ENCODE data around the gene PCDHA1.
"Not testable (repeated sequence)": the region's sequence is repeated elsewhere in the genome, so short reads cannot be mapped to it uniquely, and the experiment has no call there.

PCDHA1 gene

GRCh38 chr5:140808889-140809291 lies 22.9 kb downstream of the PCDHA1 start:
- Histone ChIP-seq H3K27ac (ENCODE audit: insufficient read depth in 1 of 2, low read depth in 1 of 2, low read length in 2 of 2, poor library complexity in 1 of 2, severe bottlenecking in 2 of 2) (no peak overlapping the region), H3K4me1 (ENCODE audit: control extremely low read depth in 1 of 4, control insufficient read depth in 4 of 4, insufficient read depth in 4 of 4, low read length in 3 of 4) (no peaks in the 10 kb centered on the region), H3K4me3 (ENCODE audit: control insufficient read depth in 1 of 7, extremely low read depth in 1 of 7, insufficient read depth in 4 of 7, low read depth in 2 of 7, low read length in 6 of 7) (no peak overlapping the region), H3K27me3 (replicated peaks in 2 of 5; ENCODE audit: control insufficient read depth in 4 of 5, insufficient read depth in 5 of 5, low read length in 4 of 5) (peaks cover 0 to 17% (median 0%) of the 10 kb centered on the region in 5 experiments), H3K36me3 (ENCODE audit: control insufficient read depth in 4 of 4, insufficient read depth in 4 of 4, low read length in 3 of 4) (no peaks in the 10 kb centered on the region), H3K9me3 (ENCODE audit: control extremely low read depth in 1 of 5, control insufficient read depth in 4 of 5, insufficient read depth in 2 of 5, low read depth in 1 of 5, low read length in 4 of 5) (peaks cover 0 to 34% (median 23%) of the 10 kb centered on the region in 5 experiments)
- 69% methylated on average over 43 of the region's 43 CpGs for WGBS (ENCODE audit: insufficient coverage)
- ChIA-PET POLR2A (no interaction called here), CTCF (no interaction called here)
- no peak for DNase-seq

GRCh38 chr5:140821375-140822280 lies 35.7 kb downstream of the PCDHA1 start, which contains the start of gene PCDHA5:
PCDHA5 (plus strand) TSS chr5:140821613.
- Histone ChIP-seq H3K4me1 (ENCODE audit: control extremely low read depth in 1 of 4, control insufficient read depth in 4 of 4, insufficient read depth in 4 of 4, low read length in 3 of 4) (no peaks in the 10 kb centered on the region), H3K9me3 (ENCODE audit: control extremely low read depth in 1 of 5, control insufficient read depth in 4 of 5, insufficient read depth in 2 of 5, low read depth in 1 of 5, low read length in 4 of 5) (peaks cover 1 to 28% (median 21%) of the 10 kb centered on the region in 5 experiments), H3K27me3 (replicated peaks in 2 of 5; ENCODE audit: control insufficient read depth in 4 of 5, insufficient read depth in 5 of 5, low read length in 4 of 5) (peaks cover 0 to 5% (median 2%) of the 10 kb centered on the region in 5 experiments), H3K27ac (ENCODE audit: insufficient read depth in 1 of 2, low read depth in 1 of 2, low read length in 2 of 2, poor library complexity in 1 of 2, severe bottlenecking in 2 of 2) (no peak within 1 kb of the TSS), H3K36me3 (ENCODE audit: control insufficient read depth in 4 of 4, insufficient read depth in 4 of 4, low read length in 3 of 4) (no peaks in the 10 kb centered on the region), H3K4me3 (ENCODE audit: control insufficient read depth in 1 of 7, extremely low read depth in 1 of 7, insufficient read depth in 4 of 7, low read depth in 2 of 7, low read length in 6 of 7) (no peak within 1 kb of the TSS)
- DNase-seq = peak in 2 of 3 donors; percentile 13 to 24
- CTCF ChIA-PET = no interaction called here
- 33% methylated on average over 29 of the region's 39 CpGs for WGBS (ENCODE audit: insufficient coverage)
- POLR2A ChIA-PET = no interaction called here

- DNase-seq = no peak
- CTCF ChIA-PET = no interaction called here
- Histone ChIP-seq H3K9me3 (ENCODE audit: control extremely low read depth in 1 of 5, control insufficient read depth in 4 of 5, insufficient read depth in 2 of 5, low read depth in 1 of 5, low read length in 4 of 5) (peaks cover 2 to 30% (median 21%) of the 10 kb centered on the region in 5 experiments), H3K27ac (ENCODE audit: insufficient read depth in 1 of 2, low read depth in 1 of 2, low read length in 2 of 2, poor library complexity in 1 of 2, severe bottlenecking in 2 of 2) (no peak overlapping the region), H3K4me1 (ENCODE audit: control extremely low read depth in 1 of 4, control insufficient read depth in 4 of 4, insufficient read depth in 4 of 4, low read length in 3 of 4) (no peaks in the 10 kb centered on the region), H3K4me3 (ENCODE audit: control insufficient read depth in 1 of 7, extremely low read depth in 1 of 7, insufficient read depth in 4 of 7, low read depth in 2 of 7, low read length in 6 of 7) (no peak overlapping the region), H3K36me3 (ENCODE audit: control insufficient read depth in 4 of 4, insufficient read depth in 4 of 4, low read length in 3 of 4) (no peaks in the 10 kb centered on the region), H3K27me3 (replicated peaks in 2 of 5; ENCODE audit: control insufficient read depth in 4 of 5, insufficient read depth in 5 of 5, low read length in 4 of 5) (peaks cover 0 to 5% (median 2%) of the 10 kb centered on the region in 5 experiments)
- WGBS (ENCODE audit: insufficient coverage) = 27% methylated on average over 3 of the region's 6 CpGs
- POLR2A ChIA-PET = no interaction called here
Measured at GRCh38 chr5:140822281-140822629, 36.3 kb downstream of the PCDHA1 start.

- H3K4me3 ChIP-seq (ENCODE audit: control insufficient read depth in 1 of 7, extremely low read depth in 1 of 7, insufficient read depth in 4 of 7, low read depth in 2 of 7, low read length in 6 of 7); POLR2A ChIA-PET; H3K36me3 ChIP-seq (ENCODE audit: control insufficient read depth in 4 of 4, insufficient read depth in 4 of 4, low read length in 3 of 4); H3K4me1 ChIP-seq (ENCODE audit: control extremely low read depth in 1 of 4, control insufficient read depth in 4 of 4, insufficient read depth in 4 of 4, low read length in 3 of 4); CTCF ChIA-PET; DNase-seq; H3K27ac ChIP-seq (ENCODE audit: insufficient read depth in 1 of 2, low read depth in 1 of 2, low read length in 2 of 2, poor library complexity in 1 of 2, severe bottlenecking in 2 of 2): not testable (repeated sequence)
- Histone ChIP-seq H3K27me3 (replicated peaks in 2 of 5; ENCODE audit: control insufficient read depth in 4 of 5, insufficient read depth in 5 of 5, low read length in 4 of 5) (peaks cover 0 to 10% (median 8%) of the 10 kb centered on the region in 5 experiments), H3K9me3 (ENCODE audit: control extremely low read depth in 1 of 5, control insufficient read depth in 4 of 5, insufficient read depth in 2 of 5, low read depth in 1 of 5, low read length in 4 of 5) (peaks cover 5 to 33% (median 21%) of the 10 kb centered on the region in 5 experiments)
- 50% methylated on average over 46 of the region's 48 CpGs for WGBS (ENCODE audit: insufficient coverage)
Measured at GRCh38 chr5:140822969-140823368, 37.0 kb downstream of the PCDHA1 start.

- no peak for DNase-seq
- H3K9me3 ChIP-seq (ENCODE audit: control extremely low read depth in 1 of 5, control insufficient read depth in 4 of 5, insufficient read depth in 2 of 5, low read depth in 1 of 5, low read length in 4 of 5) = peaks cover 5 to 36% (median 24%) of the 10 kb centered on the region in 5 experiments
- WGBS (ENCODE audit: insufficient coverage) = 55% methylated on average over 38 of the region's 38 CpGs
- no peak overlapping the region for H3K27ac ChIP-seq (ENCODE audit: insufficient read depth in 1 of 2, low read depth in 1 of 2, low read length in 2 of 2, poor library complexity in 1 of 2, severe bottlenecking in 2 of 2)
- ChIA-PET POLR2A (no interaction called here), CTCF (no interaction called here)
- no peaks in the 10 kb centered on the region for H3K36me3 ChIP-seq (ENCODE audit: control insufficient read depth in 4 of 4, insufficient read depth in 4 of 4, low read length in 3 of 4)
- peaks cover 0 to 15% (median 8%) of the 10 kb centered on the region in 5 experiments for H3K27me3 ChIP-seq (replicated peaks in 2 of 5; ENCODE audit: control insufficient read depth in 4 of 5, insufficient read depth in 5 of 5, low read length in 4 of 5)
- no peaks in the 10 kb centered on the region for H3K4me1 ChIP-seq (ENCODE audit: control extremely low read depth in 1 of 4, control insufficient read depth in 4 of 4, insufficient read depth in 4 of 4, low read length in 3 of 4)
- H3K4me3 ChIP-seq (ENCODE audit: control insufficient read depth in 1 of 7, extremely low read depth in 1 of 7, insufficient read depth in 4 of 7, low read depth in 2 of 7, low read length in 6 of 7) = no peak overlapping the region
Measured at GRCh38 chr5:140823475-140823874, 37.5 kb downstream of the PCDHA1 start.

GRCh38 chr5:140827704-140828361 lies 41.9 kb downstream of the PCDHA1 start, which contains the start of gene PCDHA6:
PCDHA6 (plus strand) TSS chr5:140827960; CDS start chr5:140828092, 132 bp downstream.
- Histone ChIP-seq H3K4me1 (ENCODE audit: control extremely low read depth in 1 of 4, control insufficient read depth in 4 of 4, insufficient read depth in 4 of 4, low read length in 3 of 4) (no peaks in the 10 kb centered on the region), H3K4me3 (ENCODE audit: control insufficient read depth in 1 of 7, extremely low read depth in 1 of 7, insufficient read depth in 4 of 7, low read depth in 2 of 7, low read length in 6 of 7) (no peak within 1 kb of the TSS), H3K9me3 (ENCODE audit: control extremely low read depth in 1 of 5, control insufficient read depth in 4 of 5, insufficient read depth in 2 of 5, low read depth in 1 of 5, low read length in 4 of 5) (peaks cover 8 to 48% (median 28%) of the 10 kb centered on the region in 5 experiments), H3K27me3 (replicated peaks in 2 of 5; ENCODE audit: control insufficient read depth in 4 of 5, insufficient read depth in 5 of 5, low read length in 4 of 5) (peaks cover 0 to 23% (median 8%) of the 10 kb centered on the region in 5 experiments), H3K36me3 (ENCODE audit: control insufficient read depth in 4 of 4, insufficient read depth in 4 of 4, low read length in 3 of 4) (no peaks in the 10 kb centered on the region), H3K27ac (ENCODE audit: insufficient read depth in 1 of 2, low read depth in 1 of 2, low read length in 2 of 2, poor library complexity in 1 of 2, severe bottlenecking in 2 of 2) (no peak within 1 kb of the TSS)
- 23% methylated on average over 14 of the region's 27 CpGs for WGBS (ENCODE audit: insufficient coverage)
- ChIA-PET CTCF (no interaction called here), POLR2A (no interaction called here)
- DNase-seq = peak in 1 of 3 donors; percentile 4

GRCh38 chr5:140828362-140828737 lies 42.4 kb downstream of the PCDHA1 start:
- no peak for DNase-seq
- 17% methylated on average over 6 of the region's 18 CpGs for WGBS (ENCODE audit: insufficient coverage)
- H3K27ac ChIP-seq (ENCODE audit: insufficient read depth in 1 of 2, low read depth in 1 of 2, low read length in 2 of 2, poor library complexity in 1 of 2, severe bottlenecking in 2 of 2) = no peak overlapping the region
- H3K36me3 ChIP-seq (ENCODE audit: control insufficient read depth in 4 of 4, insufficient read depth in 4 of 4, low read length in 3 of 4) = no peaks in the 10 kb centered on the region
- POLR2A ChIA-PET = no interaction called here
- peaks cover 0 to 25% (median 8%) of the 10 kb centered on the region in 5 experiments for H3K27me3 ChIP-seq (replicated peaks in 2 of 5; ENCODE audit: control insufficient read depth in 4 of 5, insufficient read depth in 5 of 5, low read length in 4 of 5)
- CTCF ChIA-PET = no interaction called here
- no peak overlapping the region for H3K4me3 ChIP-seq (ENCODE audit: control insufficient read depth in 1 of 7, extremely low read depth in 1 of 7, insufficient read depth in 4 of 7, low read depth in 2 of 7, low read length in 6 of 7)
- no peaks in the 10 kb centered on the region for H3K4me1 ChIP-seq (ENCODE audit: control extremely low read depth in 1 of 4, control insufficient read depth in 4 of 4, insufficient read depth in 4 of 4, low read length in 3 of 4)
- H3K9me3 ChIP-seq (ENCODE audit: control extremely low read depth in 1 of 5, control insufficient read depth in 4 of 5, insufficient read depth in 2 of 5, low read depth in 1 of 5, low read length in 4 of 5) = peaks cover 9 to 44% (median 24%) of the 10 kb centered on the region in 5 experiments

Measured in common myeloid progenitor, CD34-positive (primary cell).